GM23248 (cell line): ENCODE data around the gene PGPEP1.
"Not testable (repeated sequence)": the region's sequence is repeated elsewhere in the genome, so short reads cannot be mapped to it uniquely, and the experiment has no call there.

Experiments
- EZH2 ChIP-seq: fragments of 200-600 bp; sonication (generic); IDR thresholded peaks from 2 replicates; pipeline ENCODE4 v1.6.1; 2018; ENCODE audit warnings: antibody characterized with exemption, mild to moderate bottlenecking; ENCODE audit not compliant: insufficient read depth, poor library complexity, severe bottlenecking
- EZH2phosphoT487 ChIP-seq: fragments of 200-600 bp; sonication (generic); IDR thresholded peaks from 2 replicates; pipeline ENCODE4 v1.6.1; 2018; ENCODE audit warnings: antibody characterized with exemption, moderate library complexity, mild to moderate bottlenecking, low read depth; ENCODE audit not compliant: insufficient read depth

GRCh38 chr19:18364277-18364825 is 24.0 kb downstream of the PGPEP1 start:
- TF ChIP-seq EZH2, EZH2phosphoT487: not testable (repeated sequence)
